T-cell (primary cell): ENCODE results near the gene COPS4. TPM values are rescaled to one million over a fixed set of nuclear protein-coding genes. Genes with fewer than 3 reads are reported as not detected.
"Not testable (repeated sequence)": the region's sequence is repeated elsewhere in the genome, so short reads cannot be mapped to it uniquely, and the experiment has no call there.

Experiments
- ATAC-seq, 4 experiments: fragments of 200-7000 bp in 3 of 4; fragments of 150-1000 bp in 1 of 4; cut with Tn5 transposase; replicated peaks in 1 of 4; 1 replicate in 3 of 4; 2 replicates in 1 of 4; pipeline ENCODE4 v1.10.0; 2021; ENCODE audit warnings: moderate library complexity in 3 of 4, mild to moderate bottlenecking in 2 of 4, moderate number of reproducible peaks in 1 of 4
- CTCF ChIA-PET, 2 donors: fragments of 300-600 bp; sonication (Branson Sonifier 250); formaldehyde crosslinking; loops; one replicate each; lab custom pipeline; 2022; ENCODE audit warnings: antibody characterized with exemption in 2 of 2; lab: Charles Lee
- POLR2A ChIA-PET, 2 donors: fragments of 300-600 bp; sonication (Branson Sonifier 250); formaldehyde crosslinking; loops; one replicate each; lab custom pipeline; 2022; ENCODE audit warnings: antibody characterized with exemption in 2 of 2; lab: Charles Lee
- DNase-seq, 35 experiments: peaks; one replicate each; pipeline versions ENCODE4 v3.0.0 to v3.0.0-alpha.2; 2013 to 2023
- H3K27ac ChIP-seq: one replicate; pipeline ENCODE4 v1.5.1; 2013; ENCODE audit warnings: low read length
- H3K27me3 ChIP-seq, 2 experiments: replicated peaks in 1 of 2; 1 replicate in 1 of 2; 2 replicates in 1 of 2; pipeline versions ENCODE4 v1.6.1 to v1.7.0; 2013; ENCODE audit warnings: low read length in 1 of 2, mixed read lengths in 1 of 2; ENCODE audit not compliant: control insufficient read depth in 2 of 2, insufficient read depth in 2 of 2; ENCODE audit errors: extremely low read depth in 1 of 2
- H3K36me3 ChIP-seq, 2 donors: 1 replicate in 1 of 2; 2 replicates in 1 of 2; pipeline versions ENCODE4 v1.6.1 to v1.7.0; 2013; ENCODE audit warnings: low read length in 1 of 2; ENCODE audit not compliant: control insufficient read depth in 2 of 2, insufficient read depth in 1 of 2; ENCODE audit errors: extremely low read depth in 1 of 2
- H3K4me1 ChIP-seq, 2 experiments: 1 replicate in 1 of 2; 2 replicates in 1 of 2; pipeline versions ENCODE4 v1.6.1 to v1.7.0; 2013; ENCODE audit warnings: low read length in 2 of 2, mixed read lengths in 1 of 2; ENCODE audit not compliant: insufficient read depth in 2 of 2, control insufficient read depth in 1 of 2; ENCODE audit errors: extremely low read depth in 1 of 2
- H3K4me3 ChIP-seq, 2 donors: 1 replicate in 1 of 2; 2 replicates in 1 of 2; pipeline versions ENCODE4 v1.5.1 to v1.7.0; 2013; ENCODE audit warnings: mild to moderate bottlenecking in 2 of 2, low read length in 1 of 2, moderate library complexity in 1 of 2; ENCODE audit not compliant: control insufficient read depth in 1 of 2; ENCODE audit errors: extremely low read depth in 1 of 2
- H3K9me3 ChIP-seq: 2 replicates; pipeline ENCODE4 v1.7.0; 2013
- H3K27ac Mint-ChIP-seq, 2 donors: one replicate each; pipeline ENCODE4 v1.8.0; 2020 to 2021; ENCODE audit warnings: mild to moderate bottlenecking in 2 of 2, mixed read lengths in 2 of 2
- H3K27me3 Mint-ChIP-seq, 2 donors: one replicate each; pipeline ENCODE4 v1.8.0; 2021 to 2022; ENCODE audit warnings: mixed read lengths in 2 of 2
- H3K36me3 Mint-ChIP-seq: one replicate; pipeline ENCODE4 v1.8.0; 2021; ENCODE audit warnings: mixed read lengths
- H3K4me1 Mint-ChIP-seq, 3 donors: one replicate each; pipeline ENCODE4 v1.8.0; 2020 to 2022; ENCODE audit warnings: mixed read lengths in 3 of 3, mild to moderate bottlenecking in 1 of 3
- H3K4me3 Mint-ChIP-seq, 3 donors: one replicate each; pipeline ENCODE4 v1.8.0; 2020 to 2022; ENCODE audit warnings: mild to moderate bottlenecking in 3 of 3, mixed read lengths in 3 of 3, moderate library complexity in 3 of 3
- H3K9me3 Mint-ChIP-seq, 3 donors: one replicate each; pipeline ENCODE4 v1.8.0; 2020 to 2022; ENCODE audit warnings: mixed read lengths in 3 of 3
- WGBS: methylation state at CpG from one replicate; pipeline ENCODE4 v1.1.5; 2013; ENCODE audit warnings: missing lambda C conversion rate; ENCODE audit not compliant: insufficient coverage; 5-methylcytosine and 5-hydroxymethylcytosine counted together
- total RNA-seq, 35 experiments: library from RNA in 6 of 35; stranded (reverse) in 6 of 35; fragments of 120-200 nt in 1 of 35; gene quantifications; one replicate each; pipeline versions ENCODE4 v1.2.1 to v1.2.4 and lab custom pipeline; 2013 to 2026

The COPS4 gene
- total RNA-seq, 5 donors from 2014 or later (not counting 1 experiment from before 2014, with no cell fraction given) = 19.9 to 28.3 (median 22.2) TPM

DNA sequence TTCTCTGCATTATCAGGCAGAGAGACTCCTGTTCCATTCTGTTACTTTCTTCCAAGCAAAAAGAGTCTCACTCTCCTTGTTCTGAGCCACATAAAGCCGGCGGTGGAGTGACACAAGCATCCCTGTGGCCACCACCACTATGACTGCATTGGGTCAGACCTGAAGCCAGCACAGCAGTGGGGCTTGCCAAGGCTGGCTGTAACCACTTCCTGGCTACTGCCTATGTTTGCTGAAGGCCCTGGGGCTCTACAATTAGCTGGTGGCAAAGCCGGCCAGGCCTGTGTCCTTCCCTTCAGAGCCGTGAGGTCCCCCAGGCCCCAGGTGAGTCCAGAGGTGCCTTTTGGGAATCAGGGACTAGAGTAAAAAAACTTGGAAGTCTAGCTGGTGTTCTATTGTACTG is 47.8 kb downstream of the COPS4 start:
- ATAC-seq = no peak
- peak overlapping the region; percentile 86 for H3K27ac ChIP-seq

DNA sequence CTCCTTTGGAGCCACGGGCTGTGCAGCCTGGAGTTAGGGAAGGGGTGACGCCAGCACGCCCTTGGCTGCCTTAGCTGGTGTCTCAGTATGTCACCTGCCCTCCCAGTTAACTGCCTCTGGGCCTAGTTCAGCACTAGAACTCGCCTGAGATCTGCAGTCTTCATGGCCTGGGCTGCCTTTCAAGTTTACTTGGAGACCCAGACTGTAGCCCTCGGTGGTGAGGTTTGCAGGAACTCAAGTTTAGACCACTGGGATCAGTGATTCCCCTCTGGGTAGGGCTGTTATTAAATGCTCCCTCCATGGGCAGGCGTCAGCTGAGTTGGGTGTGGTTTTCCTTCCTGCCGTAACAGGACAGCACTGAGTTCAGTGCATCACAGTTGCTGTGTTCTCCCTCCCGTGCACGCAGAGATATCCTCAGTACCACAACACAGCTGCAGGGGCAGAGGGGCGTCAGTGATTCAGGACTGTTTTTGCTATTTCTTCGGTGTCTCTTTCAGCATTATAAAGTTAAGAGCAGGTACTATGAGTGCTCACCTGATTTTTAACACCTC is 49.0 kb downstream of the COPS4 start:
- peaks cover 0 to 27% of the 10 kb centered on the region in 2 donors for H3K36me3 ChIP-seq
- Mint-ChIP-seq H3K4me1 (peaks cover 22 to 48% (median 47%) of the 10 kb centered on the region in 3 donors), H3K4me3 (peak overlapping the region in 2 of 3 donors; percentile 19 to 61), H3K27ac (peak overlapping the region; percentile 77 to 98), H3K27me3 (no peaks in the 10 kb centered on the region), H3K36me3 (peaks cover 31% of the 10 kb centered on the region), H3K9me3 (peaks cover 0 to 6% (median 6%) of the 10 kb centered on the region in 3 donors)
- peak in 34 of 35 experiments; percentile 7 to 87 (median 71) for DNase-seq
- 30% methylated on average over 5 of the region's 11 CpGs for WGBS
- CTCF ChIA-PET = interaction anchor here (0.6 to 3.1 kb wide), 17 partner anchors 10 to 198 kb away, joined by 3 to 21 read pairs (median 4); no protein-coding TSS in a partner anchor
- peaks cover 10 to 31% of the 10 kb centered on the region in 2 experiments for H3K4me1 ChIP-seq
- H3K4me3 ChIP-seq = peak overlapping the region in 1 of 2 donors; percentile 5
- no peaks in the 10 kb centered on the region for H3K9me3 ChIP-seq
- H3K27ac ChIP-seq = peak overlapping the region; percentile 86
- POLR2A ChIA-PET = interaction anchor here (0.5 to 1.6 kb wide), 6 partner anchors 9 to 200 kb away, joined by 3 to 10 read pairs (median 4); partner anchors contain the start of gene COQ2 (in 1 of the 2)
- ATAC-seq = peak; percentile 91 to 99 (median 98)
- peaks cover 0 to 3% of the 10 kb centered on the region in 2 experiments for H3K27me3 ChIP-seq

More for the DNA sequence above, 47.8 kb downstream of the COPS4 start:
- Mint-ChIP-seq H3K27ac (peak overlapping the region; percentile 48 to 98), H3K36me3 (peaks cover 24% of the 10 kb centered on the region), H3K4me3 (no peak overlapping the region), H3K27me3 (no peaks in the 10 kb centered on the region), H3K4me1 (peaks cover 22 to 43% (median 42%) of the 10 kb centered on the region in 3 donors), H3K9me3 (peaks cover 0 to 6% (median 6%) of the 10 kb centered on the region in 3 donors)
- Histone ChIP-seq H3K27me3 (peaks cover 0 to 3% of the 10 kb centered on the region in 2 experiments), H3K4me3 (no peak overlapping the region), H3K36me3 (peaks cover 0 to 23% of the 10 kb centered on the region in 2 donors), H3K9me3 (no peaks in the 10 kb centered on the region), H3K4me1 (peaks cover 10 to 31% of the 10 kb centered on the region in 2 experiments)
- ChIA-PET POLR2A (interaction anchor here (0.6 to 1.1 kb wide), 3 partner anchors 28 to 203 kb away, joined by 3 to 5 read pairs (median 5); no protein-coding TSS in a partner anchor), CTCF (interaction anchor here (1.2 to 3.1 kb wide), 3 partner anchors 9 to 28 kb away, joined by 4 to 21 read pairs (median 4); no protein-coding TSS in a partner anchor)
- WGBS = 83% methylated on average over 3 of the region's 4 CpGs
- DNase-seq = peak in 3 of 35 experiments; percentile 3 to 23 (median 8)

DNA sequence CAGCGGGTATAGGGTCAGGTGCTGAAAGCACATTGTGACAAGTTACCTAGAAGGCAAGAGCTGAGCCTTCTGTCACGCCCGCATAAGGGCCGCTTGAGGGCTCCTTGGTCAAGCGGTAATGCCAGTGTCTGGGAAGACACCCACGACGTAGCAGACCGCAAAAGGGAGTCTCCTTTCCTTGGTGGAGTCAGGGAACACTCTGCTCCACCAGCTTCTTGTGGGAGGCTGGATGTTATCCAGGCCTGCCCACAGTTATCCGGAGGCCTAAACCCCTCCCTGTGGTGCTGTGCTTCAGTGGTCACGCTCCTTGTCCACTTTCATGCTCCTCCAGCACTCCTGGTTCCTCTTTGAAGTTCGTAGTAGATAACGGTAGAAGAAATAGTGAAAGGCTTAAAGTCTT is 50.0 kb downstream of the COPS4 start:
- not testable (repeated sequence) for H3K27ac ChIP-seq, H3K9me3 Mint-ChIP-seq, H3K27me3 Mint-ChIP-seq, H3K9me3 ChIP-seq, H3K27me3 ChIP-seq, DNase-seq, ATAC-seq, H3K4me3 ChIP-seq
- Histone ChIP-seq H3K36me3 (peaks cover 0 to 37% of the 10 kb centered on the region in 2 donors), H3K4me1 (peaks cover 10 to 31% of the 10 kb centered on the region in 2 experiments)
- ChIA-PET POLR2A (interaction anchor here (0.6 to 1.0 kb wide), 5 partner anchors 13 to 200 kb away, joined by 3 to 8 read pairs (median 4); partner anchors contain the start of gene COQ2 (in 1 of the 2)), CTCF (interaction anchor here (0.6 to 3.1 kb wide), 18 partner anchors 9 to 1736 kb away, joined by 3 to 21 read pairs (median 4); no protein-coding TSS in a partner anchor)
- WGBS = 86% methylated on average over 8 of the region's 12 CpGs
- H3K36me3 Mint-ChIP-seq = peaks cover 37% of the 10 kb centered on the region
- H3K4me1 Mint-ChIP-seq = peaks cover 22 to 52% (median 51%) of the 10 kb centered on the region in 3 donors
- peak overlapping the region in 1 of 2 donors; percentile 89 for H3K27ac Mint-ChIP-seq
- peak overlapping the region in 1 of 3 donors; percentile 45 for H3K4me3 Mint-ChIP-seq

DNA sequence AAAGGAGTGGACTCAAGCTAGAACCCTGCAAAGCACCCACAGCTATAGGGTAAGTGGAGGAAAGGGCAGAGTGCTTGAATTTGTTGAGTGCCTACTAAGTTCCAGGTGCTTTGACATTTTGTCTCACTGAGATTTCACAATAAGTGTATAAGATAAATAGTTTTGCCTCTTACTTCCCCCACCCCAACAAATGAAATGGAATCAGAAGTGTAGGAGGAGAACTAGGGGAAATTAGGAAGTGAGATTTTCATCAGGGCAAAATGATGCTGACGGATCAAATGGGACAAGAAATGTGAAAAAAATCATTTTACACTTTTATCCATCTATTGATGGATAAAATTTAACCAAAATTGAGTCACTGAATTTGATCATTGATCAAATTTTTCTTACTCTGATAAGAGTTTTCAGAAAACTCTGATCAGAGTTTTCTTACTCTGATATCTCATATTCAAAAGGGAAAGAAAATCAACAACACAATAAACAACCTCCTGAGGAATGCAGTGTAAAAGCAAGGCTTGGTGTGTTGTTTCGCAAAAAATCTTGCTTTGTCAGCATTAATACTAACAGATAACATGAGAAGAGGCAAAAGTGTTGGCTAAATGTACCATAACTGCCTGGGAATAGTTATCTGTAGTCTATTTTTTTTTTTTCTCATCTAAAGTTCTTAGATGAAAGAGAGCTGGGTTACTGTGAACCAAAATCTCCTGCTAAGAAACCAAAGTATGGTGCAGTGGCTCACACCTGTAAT is 54.6 kb downstream of the COPS4 start:
- no peak overlapping the region for H3K4me3 Mint-ChIP-seq
- no peak overlapping the region for H3K4me3 ChIP-seq
- peak overlapping the region; percentile 23 to 78 for H3K27ac Mint-ChIP-seq
- no peaks in the 10 kb centered on the region for H3K9me3 Mint-ChIP-seq
- ChIA-PET POLR2A (interaction anchor here in 1 of 2 donors (0.6 to 0.7 kb wide), 2 partner anchors 15 to 24 kb away, joined by 3 to 4 read pairs; no protein-coding TSS in a partner anchor), CTCF (interaction anchor here in 1 of 2 donors (0.7 kb wide), 1 partner anchor 171 kb away, joined by 7 read pairs; no protein-coding TSS in a partner anchor)
- H3K36me3 ChIP-seq = peaks cover 8 to 78% of the 10 kb centered on the region in 2 donors
- no peak for ATAC-seq
- H3K4me1 ChIP-seq = peaks cover 2 to 10% of the 10 kb centered on the region in 2 experiments
- H3K27me3 Mint-ChIP-seq = no peaks in the 10 kb centered on the region
- H3K36me3 Mint-ChIP-seq = peaks cover 56% of the 10 kb centered on the region
- no CpG with 5 or more reads among the region's 2 CpGs for WGBS
- H3K27ac ChIP-seq = no peak overlapping the region
- H3K4me1 Mint-ChIP-seq = peaks cover 18 to 51% (median 43%) of the 10 kb centered on the region in 3 donors
- no peaks in the 10 kb centered on the region for H3K9me3 ChIP-seq
- H3K27me3 ChIP-seq = no peaks in the 10 kb centered on the region
- DNase-seq = no peak

DNA sequence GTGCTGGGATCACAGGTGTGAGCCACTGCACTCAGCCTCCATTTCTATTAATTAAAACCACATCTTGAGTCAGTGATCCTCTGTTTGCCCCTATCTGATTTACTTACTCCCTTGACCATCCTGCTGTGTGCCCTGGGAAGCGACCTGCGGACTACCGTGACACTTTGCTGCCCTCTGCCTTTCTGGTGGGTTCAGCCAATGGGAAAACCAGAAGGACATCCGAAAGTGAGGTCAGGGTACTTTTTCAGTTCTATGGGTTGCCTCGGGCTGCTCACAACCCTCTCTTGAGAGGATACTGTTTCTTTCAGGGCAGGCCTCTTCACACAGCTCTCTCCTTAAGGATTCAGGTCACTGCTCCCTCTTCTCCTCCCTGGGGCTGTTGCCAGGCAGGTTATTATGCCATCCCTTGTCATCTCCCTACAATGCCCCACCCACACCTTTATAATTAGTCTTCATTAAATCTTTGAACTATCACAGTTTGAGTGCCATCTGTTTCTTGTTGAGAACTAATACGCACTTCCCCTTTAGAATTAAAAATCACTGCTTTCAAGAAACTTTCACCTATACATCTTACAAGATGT is 58.2 kb downstream of the COPS4 start:
- 95% methylated on average over 5 of the region's 6 CpGs for WGBS
- ChIA-PET CTCF (interaction anchor here in 1 of 2 donors (0.6 to 1.5 kb wide), 3 partner anchors 8 to 227 kb away, joined by 3 read pairs; no protein-coding TSS in a partner anchor), POLR2A (interaction anchor here in 1 of 2 donors (0.6 to 0.7 kb wide), 3 partner anchors 21 to 47 kb away, joined by 7 to 9 read pairs (median 8); no protein-coding TSS in a partner anchor)
- peaks cover 65% of the 10 kb centered on the region for H3K36me3 Mint-ChIP-seq
- Histone ChIP-seq H3K36me3 (peaks cover 8 to 90% of the 10 kb centered on the region in 2 donors), H3K9me3 (no peaks in the 10 kb centered on the region), H3K27me3 (no peaks in the 10 kb centered on the region), H3K27ac (no peak overlapping the region), H3K4me3 (no peak overlapping the region), H3K4me1 (peaks cover 2 to 10% of the 10 kb centered on the region in 2 experiments)
- peak overlapping the region; percentile 47 to 60 for H3K27ac Mint-ChIP-seq
- H3K4me3 Mint-ChIP-seq = no peak overlapping the region
- H3K9me3 Mint-ChIP-seq = no peaks in the 10 kb centered on the region
- ATAC-seq = no peak
- H3K27me3 Mint-ChIP-seq = no peaks in the 10 kb centered on the region
- peaks cover 35 to 67% (median 56%) of the 10 kb centered on the region in 3 donors for H3K4me1 Mint-ChIP-seq
- DNase-seq = no peak
